Neutrophil (primary cell): Measurements from ENCODE around the gene QSOX1.
A peak's percentile ranks its signal among the peaks of the same experiment; 100 is the strongest.

ENCODE experiments used
- H3K27ac ChIP-seq: fragments of 200-600 bp; sonication (generic); 2 replicates; pipeline ENCODE4 v1.5.1; 2016; ENCODE audit warnings: mild to moderate bottlenecking, moderate library complexity
- H3K27me3 ChIP-seq: fragments of 200-600 bp; sonication (generic); 2 replicates; pipeline ENCODE4 v1.6.0; 2016; ENCODE audit warnings: mild to moderate bottlenecking
- H3K36me3 ChIP-seq: fragments of 200-600 bp; sonication (generic); 2 replicates; pipeline ENCODE4 v1.5.1; 2017
- H3K4me1 ChIP-seq, 2 experiments: fragments of 200-600 bp in 1 of 2; sonication (generic) in 1 of 2; 1 replicate in 1 of 2; 2 replicates in 1 of 2; pipeline versions ENCODE4 v1.5.1 to v1.6.1; 2013 to 2016; ENCODE audit warnings: low read depth in 1 of 2, low read length in 1 of 2, mild to moderate bottlenecking in 1 of 2, moderate library complexity in 1 of 2; ENCODE audit not compliant: control insufficient read depth in 1 of 2, insufficient read depth in 1 of 2
- H3K4me3 ChIP-seq, 2 experiments: fragments of 200-600 bp in 1 of 2; sonication (generic) in 1 of 2; 1 replicate in 1 of 2; 2 replicates in 1 of 2; pipeline ENCODE4 v1.5.1; 2013 to 2016; ENCODE audit warnings: low read depth in 1 of 2, low read length in 1 of 2, mild to moderate bottlenecking in 1 of 2, moderate library complexity in 1 of 2
- H3K9me3 ChIP-seq: fragments of 200-600 bp; sonication (generic); 2 replicates; pipeline ENCODE4 v1.5.1; 2016
- CTCF ChIP-seq: fragments of 200-600 bp; sonication (generic); IDR thresholded peaks from 2 replicates; pipeline ENCODE4 v1.5.1; 2016; ENCODE audit warnings: antibody characterized with exemption

The QSOX1 gene

GRCh38 chr1:180137776-180138175, 16.9 kb upstream of the QSOX1 start:
- H3K36me3 ChIP-seq: peaks cover 3% of the 10 kb centered on the region
- TF ChIP-seq CTCF: no peak
- no peak overlapping the region for H3K27ac ChIP-seq
- no peaks in the 10 kb centered on the region for H3K9me3 ChIP-seq
- H3K27me3 ChIP-seq: no peaks in the 10 kb centered on the region
- H3K4me3 ChIP-seq: no peak overlapping the region
- H3K4me1 ChIP-seq: peaks cover 19 to 20% of the 10 kb centered on the region in 2 experiments

DNA sequence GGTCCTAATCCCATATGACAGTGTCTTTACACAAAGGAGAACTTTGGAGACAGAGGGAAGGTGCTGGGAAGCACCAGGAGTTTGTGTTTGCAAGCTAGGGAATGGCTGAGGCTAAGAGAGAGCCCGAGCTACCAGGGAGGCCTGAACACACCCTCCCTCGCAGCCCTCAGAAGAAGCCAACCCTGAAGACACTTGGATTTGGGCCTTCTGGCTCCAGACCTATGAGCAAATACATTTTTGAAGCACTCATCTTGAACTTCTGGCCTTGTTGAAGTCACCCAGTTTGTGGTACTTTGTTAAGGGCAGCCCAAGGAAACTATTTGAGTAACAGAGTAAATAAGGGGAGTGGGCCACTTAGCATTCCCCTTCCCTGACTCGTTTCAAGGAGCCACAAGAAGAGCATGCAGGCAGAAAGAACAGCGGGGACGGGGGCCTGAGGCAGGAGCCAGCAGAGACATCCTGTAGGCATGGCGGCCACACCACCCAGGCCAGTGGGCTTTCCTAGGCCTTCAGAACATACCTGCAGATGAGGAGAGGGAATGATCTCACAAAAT, 13.2 kb upstream of the QSOX1 start:
- no peak for TF ChIP-seq CTCF
- Histone ChIP-seq H3K4me1 (peaks cover 12 to 15% of the 10 kb centered on the region in 2 experiments), H3K27me3 (no peaks in the 10 kb centered on the region), H3K9me3 (no peaks in the 10 kb centered on the region), H3K36me3 (no peaks in the 10 kb centered on the region), H3K27ac (no peak overlapping the region), H3K4me3 (no peak overlapping the region)

DNA sequence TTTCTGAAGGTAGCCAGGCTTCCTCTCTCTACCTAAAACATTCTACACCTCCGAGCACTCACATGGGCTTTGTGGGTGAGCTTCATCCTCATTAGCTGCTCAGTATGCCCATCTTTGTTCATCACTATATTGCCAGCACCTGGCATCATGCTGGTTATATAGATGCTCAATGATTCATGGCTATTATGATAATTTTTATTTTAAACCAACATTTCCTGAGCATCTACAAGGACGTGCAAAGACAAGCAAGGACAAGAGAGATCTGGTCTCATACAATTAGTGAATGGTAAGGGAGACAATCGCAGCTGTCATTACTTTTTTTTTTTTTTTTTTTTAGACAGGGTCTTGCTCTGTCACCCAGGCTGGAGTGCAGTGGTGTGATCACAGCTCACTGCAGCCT, 11.3 kb upstream of the QSOX1 start:
- no peak for TF ChIP-seq CTCF
- Histone ChIP-seq H3K27me3 (no peaks in the 10 kb centered on the region), H3K36me3 (no peaks in the 10 kb centered on the region), H3K27ac (no peak overlapping the region), H3K4me3 (no peak overlapping the region), H3K9me3 (no peaks in the 10 kb centered on the region), H3K4me1 (peaks cover 6 to 7% of the 10 kb centered on the region in 2 experiments)

DNA sequence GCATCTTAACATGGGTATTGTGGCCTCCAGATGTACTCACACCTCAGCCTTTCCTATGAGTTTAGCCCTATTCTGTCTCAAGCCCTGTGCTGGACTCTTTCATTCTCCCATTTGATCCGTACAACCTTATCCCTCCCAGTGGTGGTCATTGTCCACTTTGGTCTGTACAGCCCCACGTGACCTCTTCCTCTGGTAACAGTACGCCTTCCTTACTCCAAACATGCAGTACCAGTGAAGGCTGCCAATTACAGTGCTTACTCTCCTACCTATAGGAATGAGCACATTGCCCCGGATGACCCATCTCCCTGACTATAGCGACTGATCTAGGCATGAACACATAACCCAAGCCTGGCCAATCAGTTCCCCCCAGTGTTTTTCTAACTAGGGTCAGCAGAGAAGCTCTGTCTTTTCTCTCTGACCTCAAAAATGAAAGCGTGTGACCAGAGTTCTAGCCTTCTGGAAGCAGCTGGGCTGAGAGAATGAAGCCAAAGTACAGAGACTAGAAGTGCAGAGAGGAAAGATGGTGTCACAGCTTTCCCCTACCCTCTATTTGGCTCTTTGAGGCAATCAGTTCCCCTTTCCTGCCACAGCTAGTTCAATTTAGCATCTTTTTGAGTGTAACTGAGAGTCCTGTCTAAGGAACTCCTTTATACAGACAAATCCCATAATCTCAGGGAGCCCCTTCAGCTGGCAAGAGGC, 9.9 kb upstream of the QSOX1 start:
- no peak for TF ChIP-seq CTCF
- H3K36me3 ChIP-seq: no peaks in the 10 kb centered on the region
- peaks cover 6 to 7% of the 10 kb centered on the region in 2 experiments for H3K4me1 ChIP-seq
- no peaks in the 10 kb centered on the region for H3K9me3 ChIP-seq
- peak overlapping the region; percentile 38 for H3K27ac ChIP-seq
- H3K27me3 ChIP-seq: no peaks in the 10 kb centered on the region
- H3K4me3 ChIP-seq: no peak overlapping the region

DNA sequence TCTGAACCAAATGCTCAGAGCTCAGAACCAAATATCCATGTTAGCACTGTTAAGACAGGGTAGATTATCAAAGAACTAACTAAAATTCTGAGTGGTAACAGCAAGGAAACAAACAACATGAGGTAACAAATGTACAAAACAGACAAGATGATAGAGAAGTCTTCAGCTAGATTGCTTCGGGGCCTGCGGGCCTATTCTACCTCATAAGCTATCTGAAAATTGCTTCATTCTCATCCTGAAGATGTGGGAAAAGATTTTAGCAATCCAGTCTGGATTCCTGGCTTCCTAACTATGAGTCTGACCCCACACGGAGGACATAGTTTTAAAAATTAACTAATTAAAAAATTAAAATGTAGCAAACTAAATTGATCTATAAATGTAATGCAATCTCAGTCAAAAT, 9.2 kb upstream of the QSOX1 start:
- no peaks in the 10 kb centered on the region for H3K27me3 ChIP-seq
- no peak overlapping the region for H3K4me3 ChIP-seq
- peaks cover 8% of the 10 kb centered on the region in 2 experiments for H3K4me1 ChIP-seq
- H3K27ac ChIP-seq: peak overlapping the region; percentile 38
- H3K36me3 ChIP-seq: no peaks in the 10 kb centered on the region
- no peaks in the 10 kb centered on the region for H3K9me3 ChIP-seq
- no peak for TF ChIP-seq CTCF
